ENCODE measurements around the gene MUS81. TPM values are rescaled to one million over a fixed set of nuclear protein-coding genes. Genes with fewer than 3 reads are reported as not detected.
A peak's percentile ranks its signal among the peaks of the same experiment; 100 is the strongest.

Gene MUS81
- total and polyA plus RNA-seq, 2 of the 13 experiments (the other 11 are each of a cell fraction or from before 2014, with no cell fraction given): 25.6 to 30.2 TPM

GRCh38 chr11:65821107-65821506, 39.1 kb upstream of the MUS81 start (continued):
- TF ChIP-seq ZNF672 (CRISPR knock-in tag; IDR thresholded peaks at IDR 0.05) (no peak), SALL1 (CRISPR knock-in tag; IDR thresholded peaks at IDR 0.05) (peak; percentile 80), TAF15 (IDR thresholded peaks at IDR 0.05; ENCODE audit: low read depth, low read length, poor library complexity, severe bottlenecking) (no peak), DNMT1 (CRISPR knock-in tag; IDR thresholded peaks at IDR 0.05) (no peak), ZNF772 (CRISPR knock-in tag; IDR thresholded peaks at IDR 0.05) (no peak), BHLHE40 (IDR thresholded peaks at IDR 0.05; ENCODE audit: low read length) (peak; percentile 34; the same call in 1 of the 2 replicates), USF2 (IDR thresholded peaks at IDR 0.05; ENCODE audit: low read depth, low read length) (peak; percentile 71), USF2 (CRISPR knock-in tag; IDR thresholded peaks at IDR 0.05; ENCODE audit: borderline replicate concordance) (peak; percentile 75; the same call in 1 of the 2 replicates), TBL1XR1 (IDR thresholded peaks at IDR 0.05; ENCODE audit: borderline replicate concordance, low read length, partially characterized antibody) (no peak), ZNF256 (CRISPR knock-in tag; conservative IDR thresholded peaks at IDR 0.05) (no peak), GABPA (IDR thresholded peaks at IDR 0.05; ENCODE audit: low read depth, low read length) (no peak), GABPA (CRISPR knock-in tag; IDR thresholded peaks at IDR 0.05; ENCODE audit: low read depth) (peak; percentile 59), HDAC1 (CRISPR knock-in tag; IDR thresholded peaks at IDR 0.05) (peak; percentile 34; the same call in 1 of the 2 replicates), TFDP2 (CRISPR knock-in tag; IDR thresholded peaks at IDR 0.05) (no peak), PLSCR1 (CRISPR knock-in tag; IDR thresholded peaks at IDR 0.05; ENCODE audit: borderline replicate concordance) (no peak), NR2F6 (IDR thresholded peaks at IDR 0.05) (no peak), NR2F6 (CRISPR knock-in tag; IDR thresholded peaks at IDR 0.05) (peak; percentile 37; the same call in 1 of the 2 replicates), JUN (CRISPR knock-in tag; IDR thresholded peaks at IDR 0.05) (no peak), MYC (CRISPR knock-in tag; IDR thresholded peaks at IDR 0.05; ENCODE audit: borderline replicate concordance) (peak; percentile 62), MTA1 (CRISPR knock-in tag; IDR thresholded peaks at IDR 0.05; ENCODE audit: borderline replicate concordance) (peak; percentile 35; the same call in 1 of the 2 replicates), ETV5 (CRISPR knock-in tag; IDR thresholded peaks at IDR 0.05; ENCODE audit: borderline replicate concordance) (peak; percentile 55; the same call in 1 of the 2 replicates), KAT8 (CRISPR knock-in tag; IDR thresholded peaks at IDR 0.05) (no peak), KLF6 (CRISPR knock-in tag; IDR thresholded peaks at IDR 0.05) (no peak), ZMYM2 (CRISPR knock-in tag; IDR thresholded peaks at IDR 0.05) (no peak), ZNF75D (CRISPR knock-in tag; IDR thresholded peaks at IDR 0.05; ENCODE audit: borderline replicate concordance) (no peak), ZNF234 (CRISPR knock-in tag; conservative IDR thresholded peaks at IDR 0.05) (no peak), ZNF331 (CRISPR knock-in tag; IDR thresholded peaks at IDR 0.05) (no peak), ZNF276 (CRISPR knock-in tag; IDR thresholded peaks at IDR 0.05; ENCODE audit: low read depth) (no peak)

All from HepG2 (cell line).